GM23248 (cell line): ENCODE measurements around the gene ALDH3A1. TPM values are rescaled to one million over a fixed set of nuclear protein-coding genes. Genes with fewer than 3 reads are reported as not detected.

Experiments
- DNase-seq: peaks from one replicate; pipeline ENCODE4 v3.0.0-alpha.2; 2015
- H2AFZ ChIP-seq: fragments of 200-600 bp; sonication (generic); 2 replicates; pipeline ENCODE4 v1.6.1; 2016; ENCODE audit warnings: antibody characterized with exemption
- H3F3A ChIP-seq: fragments of 200-600 bp; sonication (generic); 2 replicates; pipeline ENCODE4 v1.6.1; 2016; ENCODE audit warnings: mild to moderate bottlenecking, antibody characterized with exemption, mixed run types; ENCODE audit not compliant: insufficient read depth
- H3K27ac ChIP-seq: fragments of 200-600 bp; sonication (generic); 2 replicates; pipeline ENCODE4 v1.5.1; 2016; ENCODE audit warnings: mild to moderate bottlenecking
- H3K27me3 ChIP-seq: fragments of 200-600 bp; sonication (generic); replicated peaks from 2 replicates; pipeline ENCODE4 v1.6.1; 2016; ENCODE audit warnings: mild to moderate bottlenecking; ENCODE audit not compliant: insufficient read depth
- H3K36me3 ChIP-seq: fragments of 200-600 bp; sonication (generic); 2 replicates; pipeline ENCODE4 v1.6.1; 2016; ENCODE audit warnings: low read depth, mild to moderate bottlenecking
- H3K4me1 ChIP-seq: fragments of 200-600 bp; sonication (generic); 2 replicates; pipeline ENCODE4 v1.6.1; 2016; ENCODE audit warnings: mild to moderate bottlenecking; ENCODE audit not compliant: insufficient read depth
- H3K4me2 ChIP-seq: fragments of 200-600 bp; sonication (generic); one replicate; pipeline ENCODE4 v1.6.1; 2016; ENCODE audit warnings: mild to moderate bottlenecking; ENCODE audit not compliant: unreplicated experiment
- H3K4me3 ChIP-seq: fragments of 200-600 bp; sonication (generic); 2 replicates; pipeline ENCODE4 v1.5.1; 2016; ENCODE audit warnings: mild to moderate bottlenecking
- H3K79me2 ChIP-seq: fragments of 200-600 bp; sonication (generic); 2 replicates; pipeline ENCODE4 v1.6.1; 2016; ENCODE audit warnings: mild to moderate bottlenecking; ENCODE audit not compliant: insufficient read depth
- H3K9ac ChIP-seq: fragments of 200-600 bp; sonication (generic); 2 replicates; pipeline ENCODE4 v1.6.1; 2016; ENCODE audit warnings: mild to moderate bottlenecking
- H3K9me2 ChIP-seq: fragments of 200-600 bp; sonication (generic); 2 replicates; pipeline ENCODE4 v1.6.1; 2016; ENCODE audit warnings: mixed run types, mild to moderate bottlenecking, moderate library complexity; ENCODE audit not compliant: insufficient read depth
- H3K9me3 ChIP-seq: fragments of 200-600 bp; sonication (generic); one replicate; pipeline ENCODE4 v1.6.1; 2017; ENCODE audit warnings: low read depth
- H4K20me1 ChIP-seq: fragments of 200-600 bp; sonication (generic); 2 replicates; pipeline ENCODE4 v1.6.0; 2016; ENCODE audit not compliant: insufficient read depth
- EZH2 ChIP-seq: fragments of 200-600 bp; sonication (generic); IDR thresholded peaks from 2 replicates; pipeline ENCODE4 v1.6.1; 2018; ENCODE audit warnings: antibody characterized with exemption, mild to moderate bottlenecking; ENCODE audit not compliant: insufficient read depth, poor library complexity, severe bottlenecking
- EZH2phosphoT487 ChIP-seq: fragments of 200-600 bp; sonication (generic); IDR thresholded peaks from 2 replicates; pipeline ENCODE4 v1.6.1; 2018; ENCODE audit warnings: antibody characterized with exemption, moderate library complexity, mild to moderate bottlenecking, low read depth; ENCODE audit not compliant: insufficient read depth
- WGBS, 2 experiments: methylation state at CpG; one replicate each; pipeline ENCODE4 v1.1.6; 2015 to 2017; ENCODE audit warnings: low lambda C conversion rate in 2 of 2, low coverage in 1 of 2; ENCODE audit errors: missing lambda C conversion rate in 2 of 2; 5-methylcytosine and 5-hydroxymethylcytosine counted together
- in situ Hi-C: fragments of 300-500 bp; cut with MboI; formaldehyde crosslinking; loops from 2 replicates; pipeline ENCODE4 v1.15.0; 2020
- polyA plus RNA-seq: library from polyadenylated mRNA; unstranded; fragments of >200 nt; fragmentation: Nextera tagmentation; extraction: Ambion mirVana; gene quantifications from 2 replicates; pipeline ENCODE4 v1.2.1, GENCODE V29; 2016
- total RNA-seq: library from RNA; depleted of rRNA; stranded (reverse); fragments of >200 nt; shearing (Covaris generic); gene quantifications from 2 replicates; pipeline ENCODE4 v1.2.3, GENCODE V29; 2014

ALDH3A1 gene
- total and polyA plus RNA-seq, 2 experiments from 2014 or later, result 0.55 to 1.2 TPM

GRCh38 chr17:19714542-19715411 lies 33.3 kb downstream of the ALDH3A1 start:
- in situ Hi-C loops, result no loop called here
- Histone ChIP-seq H3K27ac (no peak overlapping the region), H3K9me3 (no peaks in the 10 kb centered on the region), H3F3A (no peaks in the 10 kb centered on the region), H3K27me3 (no peaks in the 10 kb centered on the region), H3K4me1 (no peaks in the 10 kb centered on the region), H2AFZ (no peak overlapping the region), H3K9me2 (no peaks in the 10 kb centered on the region), H3K36me3 (no peaks in the 10 kb centered on the region), H3K4me3 (no peak overlapping the region), H3K9ac (no peak overlapping the region), H3K79me2 (no peaks in the 10 kb centered on the region), H3K4me2 (no peak overlapping the region), H4K20me1 (no peaks in the 10 kb centered on the region)
- WGBS, 2 experiments, result 84 to 86% methylated on average over 27 of the region's 27 CpGs
- DNase-seq, result no peak
- no peak for TF ChIP-seq EZH2phosphoT487
- no peak for TF ChIP-seq EZH2

- no peaks in the 10 kb centered on the region for H3K79me2 ChIP-seq
- TF ChIP-seq EZH2, result no peak
- no peak for TF ChIP-seq EZH2phosphoT487
Observed at GRCh38 chr17:19713901-19714361, 34.2 kb downstream of the ALDH3A1 start.

GRCh38 chr17:19713462-19713861 lies 34.6 kb downstream of the ALDH3A1 start:
- Histone ChIP-seq H3K9me2 (no peaks in the 10 kb centered on the region), H3K36me3 (no peaks in the 10 kb centered on the region), H3K4me2 (no peak overlapping the region), H3K79me2 (no peaks in the 10 kb centered on the region), H2AFZ (no peak overlapping the region), H4K20me1 (no peaks in the 10 kb centered on the region), H3F3A (no peaks in the 10 kb centered on the region), H3K9me3 (no peaks in the 10 kb centered on the region), H3K4me1 (no peaks in the 10 kb centered on the region), H3K27ac (no peak overlapping the region), H3K27me3 (no peaks in the 10 kb centered on the region), H3K9ac (no peak overlapping the region), H3K4me3 (no peak overlapping the region)
- TF ChIP-seq EZH2 (no peak), EZH2phosphoT487 (no peak)
- WGBS, 2 experiments, result 74% methylated on average over 16 of the region's 16 CpGs
- DNase-seq, result no peak
- in situ Hi-C loops, result no loop called here

More at GRCh38 chr17:19713901-19714361, 34.2 kb downstream of the ALDH3A1 start:
- no peak overlapping the region for H3K4me2 ChIP-seq
- no peaks in the 10 kb centered on the region for H4K20me1 ChIP-seq
- no peak overlapping the region for H3K4me3 ChIP-seq
- no peak overlapping the region for H3K27ac ChIP-seq
- H3K9me2 ChIP-seq, result no peaks in the 10 kb centered on the region
- no peak overlapping the region for H2AFZ ChIP-seq
- H3F3A ChIP-seq, result no peaks in the 10 kb centered on the region
- H3K4me1 ChIP-seq, result no peaks in the 10 kb centered on the region
- DNase-seq, result no peak
- WGBS, 2 experiments, result 88 to 92% methylated on average over 28 of the region's 28 CpGs
- H3K9ac ChIP-seq, result no peak overlapping the region
- no peaks in the 10 kb centered on the region for H3K27me3 ChIP-seq
- no peaks in the 10 kb centered on the region for H3K36me3 ChIP-seq
- H3K9me3 ChIP-seq, result no peaks in the 10 kb centered on the region
- in situ Hi-C loops, result no loop called here

DNA sequence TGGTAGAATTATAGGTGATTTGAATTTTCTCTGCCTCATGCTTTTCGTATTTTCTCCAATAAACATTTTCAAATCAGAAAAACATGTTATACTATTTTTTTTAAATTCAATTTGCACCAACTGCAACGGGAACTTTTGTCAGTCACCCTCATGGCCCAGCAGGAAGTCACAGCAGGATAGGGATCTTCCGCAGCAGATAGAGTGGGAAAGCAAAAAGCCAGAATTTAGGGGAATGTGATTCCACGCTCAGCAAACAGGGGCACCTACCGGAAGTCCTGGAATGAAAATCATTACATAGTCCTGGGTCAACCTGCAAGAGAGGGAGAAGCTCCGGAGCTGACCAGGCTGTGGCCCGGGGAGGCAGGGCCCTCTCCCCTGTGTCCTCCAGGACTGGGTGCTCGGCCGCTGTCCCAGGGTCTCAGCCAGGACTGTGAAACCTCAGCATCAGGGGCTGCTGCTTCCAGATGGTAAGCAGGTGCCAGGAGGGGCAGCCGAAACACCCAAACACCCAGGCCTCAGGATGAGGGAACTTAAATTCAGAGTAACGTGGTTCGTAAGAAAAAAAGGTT lies 35.6 kb downstream of the ALDH3A1 start:
- in situ Hi-C loops, result no loop called here
- TF ChIP-seq EZH2 (no peak), EZH2phosphoT487 (no peak)
- Histone ChIP-seq H3K36me3 (no peaks in the 10 kb centered on the region), H3K4me3 (no peak overlapping the region), H3K27ac (no peak overlapping the region), H3K27me3 (no peaks in the 10 kb centered on the region), H3F3A (no peaks in the 10 kb centered on the region), H3K9me3 (no peaks in the 10 kb centered on the region), H3K9me2 (no peaks in the 10 kb centered on the region), H4K20me1 (no peaks in the 10 kb centered on the region), H3K4me1 (no peaks in the 10 kb centered on the region), H3K79me2 (no peaks in the 10 kb centered on the region), H2AFZ (no peak overlapping the region), H3K4me2 (no peak overlapping the region), H3K9ac (no peak overlapping the region)
- no peak for DNase-seq
- 56 to 62% methylated on average over 12 of the region's 12 CpGs for WGBS, 2 experiments
